Embryonic facial prominence (tissue), 1 donor: ENCODE results near the gene GPSM1.
A peak's percentile ranks its signal among the peaks of the same experiment; 100 is the strongest.

Experiments used
- DNase-seq: peaks from one replicate; pipeline ENCODE4 v3.0.0-alpha.2; 2016; ENCODE audit errors: extremely low spot score

GPSM1 gene

DNA sequence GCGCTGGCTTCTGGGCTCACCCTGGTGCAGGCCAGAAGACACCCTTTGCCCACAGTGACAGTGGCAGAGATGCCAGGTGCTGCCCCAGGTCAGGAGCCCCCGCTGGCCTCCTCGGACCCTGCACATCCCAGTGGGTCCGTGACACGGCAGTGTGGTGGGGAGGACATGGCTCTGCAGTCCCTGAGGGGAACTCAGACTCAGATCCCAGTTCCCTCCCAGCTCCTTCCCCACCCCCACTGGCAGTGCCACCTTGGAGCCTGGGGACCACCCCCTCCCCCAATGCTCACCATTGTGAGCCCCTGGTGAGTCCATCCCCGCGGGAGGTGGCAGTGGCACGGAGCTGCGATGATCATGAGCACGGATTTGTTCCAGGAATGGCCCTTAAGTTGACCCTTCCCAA is 22.9 kb upstream of the GPSM1 start:
- DNase-seq, result no peak

DNA sequence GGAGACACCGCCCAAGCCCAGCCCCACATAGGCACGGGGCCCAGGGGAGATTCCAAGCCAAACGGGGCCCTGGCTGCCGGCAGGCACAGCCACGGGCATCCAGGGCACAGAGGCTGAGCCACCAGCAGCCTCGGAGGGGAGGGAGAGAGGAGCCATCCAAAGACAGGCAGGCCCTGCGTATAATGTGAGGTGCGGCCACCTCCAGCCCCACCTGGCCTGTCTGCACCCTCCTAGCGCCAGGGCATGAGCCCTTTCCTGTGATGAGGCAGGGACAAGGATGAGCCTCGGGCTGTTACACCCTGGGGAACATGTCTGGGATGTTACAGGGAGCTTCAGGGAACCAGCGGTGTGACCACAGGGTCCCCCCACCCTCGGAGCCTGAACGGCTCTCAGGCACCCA is 22.4 kb upstream of the GPSM1 start:
- DNase-seq, result no peak

DNA sequence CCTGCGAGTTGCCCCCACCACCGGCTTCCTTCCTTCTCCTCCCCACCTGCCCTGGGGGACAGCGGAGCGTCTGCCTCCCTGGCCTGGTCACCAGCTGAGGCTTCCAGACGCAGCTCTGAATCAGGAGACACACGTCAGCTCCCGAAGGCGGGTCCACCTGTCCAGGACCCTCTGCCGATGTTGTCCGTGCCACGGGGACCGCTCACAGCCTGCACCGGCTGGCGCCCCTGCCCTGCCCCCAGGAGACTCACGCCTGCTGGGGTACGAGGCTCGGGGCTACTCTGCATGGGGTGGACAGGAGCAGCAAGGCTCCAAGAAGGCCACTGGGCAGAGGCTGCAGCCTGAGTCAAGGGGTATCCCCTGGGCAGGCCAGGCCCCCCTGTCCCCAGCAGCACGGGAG is 21.5 kb upstream of the GPSM1 start:
- no peak for DNase-seq

DNA sequence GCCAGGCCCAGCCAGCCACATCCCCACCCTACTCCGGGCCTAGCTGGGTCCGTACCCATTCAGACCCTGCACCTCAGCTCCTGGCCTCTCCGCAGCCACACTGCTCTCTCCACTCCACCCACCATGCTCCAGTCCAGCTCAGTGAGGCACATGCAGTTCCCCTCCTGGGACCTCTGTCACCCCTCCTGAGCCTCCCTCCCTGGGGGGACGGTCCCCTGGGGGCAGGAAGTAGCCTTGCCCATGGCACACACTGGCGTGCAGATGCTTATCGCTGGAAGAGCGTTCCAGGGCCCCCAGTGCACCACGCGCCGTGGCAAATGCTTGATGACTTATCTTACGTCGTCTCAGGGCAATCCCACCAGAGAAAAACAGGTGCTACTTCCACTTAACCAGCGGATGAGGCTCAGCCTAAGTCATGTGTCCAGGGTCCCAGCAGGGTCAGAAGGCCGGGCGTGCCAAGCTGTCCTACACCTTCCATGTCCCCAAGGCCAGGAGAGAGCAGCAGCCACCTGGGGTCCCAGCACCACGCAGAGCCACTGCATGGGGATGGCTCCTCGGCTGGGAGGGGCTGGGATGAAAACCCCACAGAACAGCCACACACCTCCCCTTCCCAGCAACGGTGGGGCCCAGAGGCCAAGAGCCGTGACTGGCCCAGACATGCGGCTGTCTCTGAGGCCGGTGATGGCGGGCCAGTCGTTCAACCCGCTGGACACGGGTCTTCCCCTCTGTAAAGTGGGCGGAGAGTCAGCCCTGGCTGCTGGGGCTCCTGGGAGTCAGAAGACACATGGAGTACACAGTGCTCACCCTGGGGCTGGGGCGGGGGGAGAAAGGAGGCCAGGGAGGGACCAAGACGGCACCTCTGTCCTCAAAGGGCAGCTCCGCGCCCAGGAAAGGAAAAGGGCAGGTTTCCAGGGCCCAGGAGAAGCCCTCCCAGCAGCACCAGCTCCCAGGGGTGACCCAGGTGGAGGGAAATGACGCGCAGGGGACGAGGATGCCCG is 20.8 kb upstream of the GPSM1 start:
- no peak for DNase-seq

DNA sequence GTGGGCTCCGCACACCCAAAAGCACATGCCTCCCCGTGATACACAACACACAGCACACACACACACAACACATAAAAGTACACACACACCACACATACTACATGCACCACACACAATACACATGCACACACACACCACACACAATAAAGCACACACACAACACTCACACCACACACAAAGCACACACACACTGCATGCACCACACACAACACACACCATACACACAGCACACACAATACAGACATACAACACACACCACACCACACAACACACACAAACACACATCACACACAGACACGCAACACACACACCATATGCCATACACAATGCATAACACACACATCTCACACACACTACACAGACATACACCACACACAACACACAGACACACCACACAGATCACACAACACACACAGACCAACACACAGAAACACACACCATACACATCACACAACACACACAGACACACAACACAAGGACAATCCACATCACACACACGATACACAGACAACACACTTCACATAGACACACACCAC is 20.1 kb upstream of the GPSM1 start:
- DNase-seq, result no peak

DNA sequence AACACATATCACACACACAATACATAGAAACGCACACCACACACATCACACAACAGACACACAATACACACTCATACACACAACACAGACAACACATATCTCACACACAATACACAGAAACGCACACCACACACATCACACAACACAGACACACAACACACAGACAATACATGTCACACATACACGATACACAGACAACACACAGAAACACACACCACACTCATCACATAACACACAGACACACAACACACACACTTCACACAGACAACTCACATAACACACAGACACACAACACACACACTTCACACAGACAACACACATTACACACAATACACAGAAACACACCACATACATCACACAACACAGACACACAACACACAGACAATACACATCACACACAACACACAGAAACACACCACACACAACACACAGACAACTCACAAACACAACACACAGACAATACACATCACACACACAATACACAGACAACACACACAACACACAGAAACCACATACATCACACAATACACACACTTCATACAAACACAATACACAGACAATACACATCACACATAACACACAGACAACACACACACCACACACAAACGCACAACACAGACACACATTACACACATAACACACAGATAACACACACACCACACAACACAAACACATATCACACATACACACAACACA is 19.2 kb upstream of the GPSM1 start:
- DNase-seq, result no peak

DNA sequence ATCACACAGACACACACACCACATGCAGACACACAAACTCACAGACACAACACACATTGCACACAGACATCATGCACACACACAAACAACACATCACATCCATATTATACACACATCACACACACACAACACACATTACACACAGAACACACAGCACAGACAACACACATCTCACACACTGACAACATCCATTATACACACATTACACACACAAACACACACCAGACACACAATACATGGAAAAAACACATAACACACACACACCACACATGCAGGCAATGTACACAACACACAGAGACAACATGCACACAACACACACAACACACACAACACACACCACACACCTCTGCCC is 18.7 kb upstream of the GPSM1 start:
- DNase-seq, result no peak

DNA sequence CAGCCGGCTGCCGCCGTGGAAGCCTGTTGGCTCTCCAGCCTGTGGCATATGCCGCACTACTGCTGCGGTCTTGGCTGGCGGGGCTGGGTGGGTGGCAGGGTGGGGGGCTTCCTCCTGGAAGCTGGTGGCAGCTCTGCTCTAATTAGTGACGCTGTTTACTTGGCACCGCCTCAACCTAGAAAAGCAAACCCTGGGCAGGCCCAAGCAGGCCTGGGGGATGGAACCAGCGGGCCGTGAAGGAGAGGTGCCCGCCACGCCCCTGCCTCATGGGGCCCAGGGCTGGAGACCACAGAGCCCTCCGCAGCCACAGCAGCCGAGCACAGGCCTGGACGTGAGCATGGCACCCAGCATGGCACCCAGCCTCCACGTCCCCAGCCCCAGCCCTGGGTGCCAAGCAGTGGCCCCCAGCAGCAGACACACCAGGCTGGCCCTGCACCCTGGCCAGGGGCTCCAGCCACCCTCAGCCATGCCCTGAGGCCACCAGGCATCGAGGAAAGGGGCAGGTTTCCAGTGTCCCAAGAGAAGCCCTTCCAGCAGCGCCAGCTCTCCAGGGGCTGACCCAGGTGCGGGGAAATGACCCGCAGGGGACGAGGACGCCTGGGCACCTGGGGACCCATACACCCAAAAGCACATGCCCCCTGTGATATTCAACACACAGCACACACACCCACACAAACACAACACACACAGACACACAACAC is 18.1 kb upstream of the GPSM1 start:
- no peak for DNase-seq

DNA sequence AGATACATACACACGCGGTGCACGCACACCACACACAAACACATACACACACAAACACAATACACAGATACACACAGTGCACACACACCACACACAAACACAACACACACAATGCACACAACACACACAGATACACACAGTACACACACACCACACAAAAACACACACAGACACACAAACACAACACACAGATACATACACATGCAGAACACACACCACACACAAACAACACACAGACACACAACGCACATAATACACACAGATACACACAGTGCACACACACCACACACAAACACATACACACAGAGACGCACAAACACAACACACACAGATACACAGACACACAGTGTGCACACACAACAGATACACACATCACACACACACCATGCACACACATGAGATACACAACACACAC is 17.5 kb upstream of the GPSM1 start:
- no peak for DNase-seq

DNA sequence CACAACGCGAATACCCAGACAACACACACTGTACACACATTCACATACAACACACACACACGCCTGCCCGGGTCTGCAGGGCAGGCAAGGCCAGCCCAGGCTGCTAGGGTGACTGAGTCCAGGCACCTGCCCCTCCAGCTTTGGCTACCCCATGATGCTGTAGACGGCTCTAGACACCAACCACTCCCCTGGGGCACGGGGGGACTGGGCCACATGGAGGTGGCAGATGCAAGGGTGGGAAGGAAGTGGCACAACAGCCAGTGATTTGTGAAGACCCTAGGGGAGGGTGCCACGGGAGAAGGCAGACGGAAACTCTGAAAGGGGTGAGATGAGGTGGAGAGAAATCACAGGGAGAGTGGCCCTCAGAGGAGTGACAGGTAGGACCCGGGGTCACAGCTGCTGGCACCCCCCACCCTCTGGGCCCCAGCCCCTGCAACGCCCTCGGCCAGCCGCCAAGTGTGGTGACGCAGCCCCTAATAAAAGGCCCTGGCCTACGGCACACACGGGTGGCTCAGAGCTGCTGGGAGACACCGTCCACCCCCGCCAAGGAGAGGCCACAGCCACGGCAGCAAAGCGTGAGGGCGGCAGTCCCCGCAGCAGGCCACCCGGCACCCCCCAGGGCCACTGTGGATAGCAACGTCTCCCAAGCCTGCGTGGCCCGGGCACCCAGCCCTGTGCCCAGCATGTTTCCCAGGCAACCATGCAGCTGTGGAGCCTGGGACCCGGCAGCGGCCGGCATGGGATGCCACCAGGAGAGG is 16.9 kb upstream of the GPSM1 start:
- no peak for DNase-seq

DNA sequence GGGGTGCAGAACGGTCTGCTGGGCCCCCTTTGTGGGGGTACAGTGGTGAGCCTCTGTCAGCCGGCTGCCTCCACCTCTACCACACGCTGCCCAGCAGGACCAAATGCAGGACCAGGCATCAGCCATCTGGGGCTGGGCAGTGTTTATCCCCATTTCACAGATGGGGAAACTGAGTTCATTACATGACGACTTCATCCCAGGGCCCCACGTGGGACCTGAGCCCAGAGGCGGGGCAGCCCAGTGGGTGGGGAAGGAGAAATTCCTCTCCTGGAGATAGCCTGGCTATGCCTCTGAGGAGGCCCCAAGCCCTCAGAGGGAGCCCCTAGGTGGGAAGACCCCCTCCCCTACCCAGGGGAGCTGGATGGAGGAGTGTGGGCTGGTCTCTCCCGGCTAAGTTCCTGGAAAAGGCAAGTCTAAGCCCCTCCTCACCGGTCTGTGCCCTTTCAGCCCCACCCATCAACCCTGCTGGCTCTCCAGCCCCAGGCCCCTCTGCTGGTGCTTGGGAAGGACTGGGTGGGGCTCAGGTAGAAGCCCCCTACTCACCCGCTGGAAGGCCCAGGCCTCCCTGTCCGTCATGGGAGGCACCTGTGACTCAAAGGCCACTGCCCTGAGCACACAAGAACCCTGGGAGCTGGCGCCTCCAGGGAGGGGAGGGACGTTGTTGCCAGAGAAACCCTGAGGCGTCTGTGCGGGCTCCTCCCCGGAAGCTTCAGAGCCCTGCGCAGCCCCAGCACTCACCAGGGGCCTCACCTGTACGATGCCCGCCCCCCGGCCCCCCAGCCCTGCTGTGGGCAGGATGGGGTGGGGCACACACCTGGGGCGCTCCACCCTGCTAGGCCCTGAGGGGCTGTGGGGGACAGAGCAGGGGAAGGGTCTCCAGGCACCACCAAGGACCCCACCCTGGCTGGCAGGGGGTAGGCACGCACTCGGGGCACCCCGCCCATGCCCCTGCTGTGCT is 16.0 kb upstream of the GPSM1 start:
- DNase-seq, result peak; percentile 44

DNA sequence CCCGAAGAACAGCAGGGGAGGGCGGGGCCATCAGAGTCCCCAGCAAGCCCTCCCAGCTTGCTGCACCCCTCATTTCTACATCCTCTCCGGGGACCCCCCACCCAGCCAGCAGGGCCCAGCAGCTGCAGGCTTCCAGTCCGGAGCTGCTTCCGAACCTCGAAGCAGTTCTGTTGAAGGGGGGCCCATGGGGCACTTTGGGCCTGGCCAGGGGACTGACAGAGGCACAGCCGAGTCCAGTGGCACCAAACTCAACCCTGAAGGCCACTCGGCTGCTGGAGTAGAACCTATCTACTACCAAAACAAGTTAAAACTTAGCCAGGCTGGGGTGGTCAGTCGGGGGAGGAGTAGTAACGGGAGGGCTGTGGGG is 15.3 kb upstream of the GPSM1 start:
- no peak for DNase-seq

DNA sequence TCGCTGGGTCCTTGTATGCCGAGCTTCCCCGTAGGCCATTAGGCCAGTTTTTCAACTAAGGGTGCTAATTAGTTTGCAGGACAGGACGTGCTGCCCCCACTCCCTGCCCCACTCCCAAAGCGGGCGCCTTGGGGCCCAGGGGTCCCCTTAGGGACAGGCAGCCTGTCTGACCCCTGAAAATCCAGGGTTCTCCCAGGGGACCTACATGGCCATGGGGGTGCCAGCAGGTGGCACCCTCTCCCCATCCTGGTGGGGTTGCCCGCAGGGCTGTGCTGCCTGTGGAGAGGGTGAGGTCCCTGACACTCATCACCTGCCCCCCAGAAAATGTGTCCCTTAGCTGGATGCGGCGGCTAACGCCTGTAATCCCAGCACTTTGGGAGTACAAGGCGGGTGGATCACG is 14.9 kb upstream of the GPSM1 start:
- no peak for DNase-seq

DNA sequence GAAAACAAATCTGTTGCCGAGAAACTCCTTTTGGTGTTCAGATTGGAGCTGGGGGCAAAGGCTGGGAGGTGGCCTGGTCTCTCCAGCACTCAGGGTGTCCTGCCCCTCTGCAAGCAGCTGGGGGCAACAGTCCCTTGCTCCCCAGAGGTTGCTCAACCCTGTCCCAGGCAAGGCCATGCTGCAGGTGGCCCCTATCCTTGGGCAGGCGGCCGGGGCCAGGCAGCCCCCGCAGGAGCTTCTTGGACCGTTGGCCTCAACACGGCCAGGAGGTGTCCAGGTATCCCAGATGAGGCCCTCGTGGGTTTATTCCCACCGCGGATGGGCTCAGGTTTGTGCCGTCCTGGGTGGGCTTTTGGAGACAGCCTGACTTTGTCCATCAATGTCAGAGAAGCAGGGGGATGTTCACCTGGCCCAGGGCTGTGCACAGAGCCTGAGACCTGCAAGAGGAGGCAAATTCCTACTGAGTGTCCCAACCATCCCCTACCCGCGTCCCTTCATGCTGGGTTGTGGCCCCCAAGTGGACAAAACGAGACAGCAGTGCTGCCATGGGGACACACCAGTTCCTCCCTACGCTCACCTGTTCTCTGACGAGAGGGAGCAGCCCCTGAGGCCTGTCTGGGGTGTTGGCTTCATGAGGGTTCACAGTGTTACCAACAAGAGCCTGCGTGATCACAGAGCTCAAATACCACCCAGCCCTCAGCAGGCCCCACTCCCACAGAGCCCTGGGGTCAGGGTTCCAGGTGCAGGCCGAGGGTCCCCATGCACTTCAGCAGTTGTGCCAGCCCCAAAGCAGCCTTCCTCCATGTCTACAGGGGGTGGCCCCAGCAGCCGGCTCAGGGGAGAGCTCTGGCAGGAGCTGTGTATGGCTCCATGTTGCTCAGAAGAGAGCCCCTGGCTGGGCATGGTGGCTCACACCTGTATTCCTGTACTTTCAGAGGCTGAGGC is 14.0 kb upstream of the GPSM1 start:
- DNase-seq, result no peak

DNA sequence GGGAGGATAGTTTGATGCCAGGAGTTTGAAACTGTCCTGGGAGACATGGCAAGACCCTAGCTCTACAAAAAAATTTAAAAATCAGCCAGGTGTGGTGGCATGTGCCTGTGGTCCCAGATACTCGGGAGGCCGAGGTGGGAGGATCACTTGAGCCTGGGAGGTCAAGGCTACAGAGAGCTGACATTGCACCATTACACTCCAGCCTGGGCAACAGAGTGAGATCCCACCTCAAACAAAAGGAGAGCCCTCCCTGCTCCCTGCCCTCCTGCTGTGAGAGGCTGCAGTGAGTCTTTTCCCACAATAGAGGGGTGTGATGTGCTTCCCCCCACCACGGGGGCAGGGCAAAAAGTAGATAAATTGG is 13.3 kb upstream of the GPSM1 start:
- DNase-seq, result no peak

DNA sequence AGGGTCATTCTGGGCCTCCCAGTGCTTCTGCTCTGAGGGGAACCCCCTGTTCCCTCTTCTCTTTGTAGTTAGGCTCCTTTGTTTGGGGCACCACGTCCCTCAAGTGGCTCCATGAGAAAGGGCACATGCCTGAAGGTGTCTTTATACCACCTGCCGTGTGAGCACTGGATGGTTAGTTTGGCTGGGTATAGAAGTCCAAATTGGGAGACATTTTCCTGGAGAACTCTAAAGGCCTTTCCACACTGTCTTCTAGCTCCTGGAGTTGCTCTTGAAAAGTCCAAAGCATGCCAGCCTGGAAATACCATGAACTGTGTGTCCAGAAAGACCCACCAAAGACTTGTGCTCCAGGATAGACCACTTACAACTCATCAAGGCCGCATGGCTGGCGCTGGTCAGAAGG is 12.4 kb upstream of the GPSM1 start:
- no peak for DNase-seq

DNA sequence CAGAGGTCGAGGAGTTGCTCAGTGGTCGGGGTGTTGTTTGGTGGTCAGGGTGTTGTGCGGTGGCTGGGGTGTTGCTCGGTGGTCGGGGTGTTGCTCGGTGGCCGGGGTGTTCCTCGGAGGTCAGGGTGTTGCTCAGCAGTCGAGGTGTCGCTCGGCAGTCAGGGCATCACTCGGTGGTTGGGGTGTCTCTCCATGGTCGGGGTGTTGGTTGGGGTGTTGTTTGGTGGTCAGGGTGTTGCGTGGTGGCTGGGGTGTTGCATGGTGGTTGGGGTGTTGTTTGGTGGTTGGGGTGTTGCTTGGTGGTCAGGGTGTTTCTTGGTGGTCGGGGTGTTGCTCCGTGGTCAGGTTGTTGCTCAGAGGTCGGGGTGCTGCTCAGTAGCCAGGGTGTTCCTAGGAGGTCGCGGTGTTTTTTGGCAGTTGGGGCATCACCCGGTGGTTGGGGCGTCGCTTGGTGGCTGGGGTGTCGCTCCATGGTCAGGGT is 11.0 kb upstream of the GPSM1 start:
- no peak for DNase-seq

DNA sequence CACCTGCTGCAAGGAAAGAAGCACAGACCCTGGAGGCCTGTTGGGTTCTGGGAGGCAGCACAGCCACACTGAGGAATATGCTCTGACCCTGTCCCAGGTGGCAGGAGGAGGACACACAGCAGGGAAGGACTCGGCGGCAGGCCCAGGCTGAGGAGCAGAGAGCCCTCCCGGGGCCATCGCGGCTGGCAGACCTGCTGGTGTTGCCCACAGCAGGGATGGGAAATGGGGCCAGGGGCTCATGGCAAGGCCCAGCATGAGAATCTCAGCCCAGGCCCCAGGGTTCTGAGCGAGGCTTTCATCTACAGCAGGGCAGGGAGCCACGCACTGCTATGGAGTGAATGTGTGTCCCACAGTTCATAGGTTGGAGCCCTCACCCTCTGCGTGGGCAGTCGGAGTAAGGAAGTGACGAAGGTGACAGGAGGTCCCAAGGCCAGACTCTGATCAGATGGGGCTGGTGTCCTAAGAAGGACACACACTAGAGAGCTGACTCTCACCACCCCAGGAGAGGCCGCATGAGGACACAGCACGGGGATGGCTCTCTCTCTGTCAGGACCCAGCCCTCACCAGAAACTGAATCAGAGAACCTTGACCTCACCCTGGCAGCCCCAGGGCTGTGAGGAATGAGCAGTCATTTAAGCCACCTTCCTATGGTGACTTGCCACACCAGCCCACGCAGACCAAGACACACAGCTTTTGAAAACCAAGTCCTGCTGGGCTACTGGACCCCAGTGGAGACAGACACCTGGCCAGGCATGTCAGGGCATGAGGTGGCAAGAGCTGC is 10.3 kb upstream of the GPSM1 start:
- DNase-seq, result no peak
